PC-3 (cell line): ENCODE data around the gene NFIC. TPM values are rescaled to one million over a fixed set of nuclear protein-coding genes. Genes with fewer than 3 reads are reported as not detected.

Experiments
- ATAC-seq: fragments of 200-7000 bp; cut with Tn5 transposase; 2 replicates; pipeline ENCODE4 v1.9.1; 2020; ENCODE audit warnings: mild to moderate bottlenecking, moderate library complexity
- BruUV-seq: library from RNA; stranded (reverse); fragments of 400-500 nt; replicated peaks from 2 replicates; lab custom pipeline; 2021; lab: Mats Ljungman, UMichigan
- CTCF ChIA-PET: fragments of 300-600 bp; sonication (Branson Sonifier 250); formaldehyde crosslinking; loops from one replicate; lab custom pipeline; 2022; ENCODE audit warnings: antibody characterized with exemption; lab: Charles Lee
- POLR2A ChIA-PET: fragments of 300-600 bp; sonication (Branson Sonifier 250); formaldehyde crosslinking; loops from one replicate; lab custom pipeline; 2022; ENCODE audit warnings: antibody characterized with exemption; ENCODE audit not compliant: unreplicated experiment; lab: Charles Lee
- DNase-seq: peaks from one replicate; pipeline ENCODE4 v3.0.0-alpha.2; 2015
- H2AFZ ChIP-seq: fragments of 300-600 bp; sonication (generic); 2 replicates; pipeline ENCODE4 v1.6.0; 2016; ENCODE audit warnings: antibody characterized with exemption, low read length
- H3F3A ChIP-seq: fragments of 300-600 bp; sonication (generic); one replicate; pipeline ENCODE4 v1.6.0; 2017; ENCODE audit warnings: antibody characterized with exemption, low read length, control low read depth, mild to moderate bottlenecking; ENCODE audit not compliant: unreplicated experiment
- H3K27ac ChIP-seq: fragments of 300-600 bp; sonication (generic); 2 replicates; pipeline ENCODE4 v1.5.1; 2016; ENCODE audit warnings: mild to moderate bottlenecking, low read length
- H3K27me3 ChIP-seq: fragments of 300-600 bp; sonication (generic); 2 replicates; pipeline ENCODE4 v1.6.1; 2016; ENCODE audit warnings: low read length, mixed read lengths
- H3K36me3 ChIP-seq: fragments of 300-600 bp; sonication (generic); 2 replicates; pipeline ENCODE4 v1.6.1; 2016; ENCODE audit warnings: low read depth, mixed run types, low read length, mixed read lengths
- H3K4me1 ChIP-seq: fragments of 300-600 bp; sonication (generic); 2 replicates; pipeline ENCODE4 v1.5.1; 2016; ENCODE audit warnings: low read length; ENCODE audit not compliant: insufficient read depth
- H3K4me2 ChIP-seq: fragments of 300-600 bp; sonication (generic); 2 replicates; pipeline ENCODE4 v1.6.0; 2016; ENCODE audit warnings: low read length
- H3K4me3 ChIP-seq: fragments of 300-600 bp; sonication (generic); 2 replicates; pipeline ENCODE4 v1.5.1; 2016; ENCODE audit warnings: mild to moderate bottlenecking, low read length, mixed read lengths
- H3K79me2 ChIP-seq: fragments of 300-600 bp; sonication (generic); 2 replicates; pipeline ENCODE4 v1.6.1; 2017; ENCODE audit warnings: low read length, mixed read lengths
- H3K9ac ChIP-seq: fragments of 300-600 bp; sonication (generic); 2 replicates; pipeline ENCODE4 v1.6.0; 2016; ENCODE audit warnings: mild to moderate bottlenecking, low read length
- H3K9me2 ChIP-seq: fragments of 300-600 bp; sonication (generic); replicated peaks from 2 replicates; pipeline ENCODE4 v1.6.1; 2016; ENCODE audit warnings: mixed run types, low read length, mixed read lengths
- H3K9me3 ChIP-seq: fragments of 300-600 bp; sonication (generic); 2 replicates; pipeline ENCODE4 v1.6.1; 2016; ENCODE audit warnings: low read length, mixed read lengths
- H4K20me1 ChIP-seq: fragments of 300-600 bp; sonication (generic); 2 replicates; pipeline ENCODE4 v1.6.1; 2016; ENCODE audit warnings: low read length, mixed read lengths
- CTCF ChIP-seq: fragments of 300-600 bp; sonication (generic); conservative IDR thresholded peaks from 2 replicates; pipeline ENCODE4 v1.5.1; 2017; ENCODE audit warnings: antibody characterized with exemption, low read depth, mild to moderate bottlenecking, low read length
- EZH2 ChIP-seq: fragments of 300-600 bp; sonication (generic); IDR thresholded peaks from one replicate; pipeline ENCODE4 v1.6.1; 2017; ENCODE audit warnings: antibody characterized with exemption, mild to moderate bottlenecking, low read length; ENCODE audit not compliant: unreplicated experiment
- EZH2phosphoT487 ChIP-seq: fragments of 300-600 bp; sonication (generic); IDR thresholded peaks from 2 replicates; pipeline ENCODE4 v1.6.1; 2018; ENCODE audit warnings: mild to moderate bottlenecking, antibody characterized with exemption, low read length, borderline replicate concordance
- intact Hi-C: fragments of 100-400 bp; cut with micrococcal nuclease; formaldehyde crosslinking; loops from 2 replicates; pipeline ENCODE4 v1.9.0; 2023
- total RNA-seq: library from RNA; depleted of rRNA; stranded (reverse); fragments of >200 nt; gene quantifications from 2 replicates; pipeline ENCODE4 v1.2.3, GENCODE V29; 2014

Gene NFIC
- total RNA-seq, 1 experiment from 2014 or later: 31.7 TPM

- DNase-seq: no peak
- POLR2A ChIA-PET: no interaction called here
- no peak overlapping the region for H2AFZ ChIP-seq
- CTCF ChIA-PET: interaction anchor here (0.5 kb wide), 1 partner anchor 17 kb away, joined by 6 read pairs; no protein-coding TSS in a partner anchor
- no peaks in the 10 kb centered on the region for H4K20me1 ChIP-seq
- H3F3A ChIP-seq: no peaks in the 10 kb centered on the region
- intact Hi-C loops: no loop called here
- H3K27me3 ChIP-seq: no peaks in the 10 kb centered on the region
- BruUV-seq: no TSS peak
- no peak overlapping the region for H3K9ac ChIP-seq
- no peaks in the 10 kb centered on the region for H3K9me2 ChIP-seq
- H3K27ac ChIP-seq: no peak overlapping the region
- peaks cover 46% of the 10 kb centered on the region for H3K79me2 ChIP-seq
- H3K4me3 ChIP-seq: no peak overlapping the region
- no peak overlapping the region for H3K4me2 ChIP-seq
- ATAC-seq: no peak
- H3K4me1 ChIP-seq: peaks cover 9% of the 10 kb centered on the region
- TF ChIP-seq EZH2phosphoT487 (no peak), EZH2 (no peak)
- no peaks in the 10 kb centered on the region for H3K9me3 ChIP-seq
- H3K36me3 ChIP-seq: no peaks in the 10 kb centered on the region
Measured at GRCh38 chr19:3362217-3362906, 4.0 kb upstream of the NFIC start.

GRCh38 chr19:3363841-3364500 lies 2.4 kb upstream of the NFIC start:
- intact Hi-C loops: no loop called here
- no peak for DNase-seq
- Histone ChIP-seq H3K9me3 (no peaks in the 10 kb centered on the region), H2AFZ (no peak overlapping the region), H3K79me2 (peaks cover 62% of the 10 kb centered on the region), H3K9me2 (no peaks in the 10 kb centered on the region), H3K4me1 (peaks cover 22% of the 10 kb centered on the region), H4K20me1 (no peaks in the 10 kb centered on the region), H3K9ac (no peak overlapping the region), H3K4me3 (no peak overlapping the region), H3K4me2 (no peak overlapping the region), H3K27ac (no peak overlapping the region), H3K27me3 (no peaks in the 10 kb centered on the region), H3F3A (no peaks in the 10 kb centered on the region), H3K36me3 (no peaks in the 10 kb centered on the region)
- TF ChIP-seq CTCF: no peak
- no peak for TF ChIP-seq EZH2
- no peak for TF ChIP-seq EZH2phosphoT487
- CTCF ChIA-PET: no interaction called here
- no TSS peak for BruUV-seq
- no peak for ATAC-seq
- POLR2A ChIA-PET: no interaction called here

DNA sequence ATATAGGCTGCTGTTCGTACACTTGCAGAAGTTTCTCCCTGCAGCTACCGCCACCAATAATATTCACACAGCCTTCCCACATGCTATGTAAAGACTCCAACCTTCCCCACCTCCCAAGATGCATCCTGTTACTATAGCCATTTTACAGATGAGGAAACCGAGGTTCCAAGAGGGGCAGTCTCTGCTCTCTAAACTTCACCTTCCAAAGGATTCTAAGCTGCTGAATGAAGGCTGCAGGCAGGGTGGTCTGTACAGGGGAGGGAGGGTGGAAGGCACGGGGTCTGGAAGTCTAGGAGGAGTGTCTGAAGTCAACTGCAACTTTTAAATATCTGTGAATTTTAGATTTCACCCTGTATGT lies 1.9 kb upstream of the NFIC start:
- Histone ChIP-seq H4K20me1 (no peaks in the 10 kb centered on the region), H3K9me2 (no peaks in the 10 kb centered on the region), H3K27me3 (no peaks in the 10 kb centered on the region), H3K9me3 (no peaks in the 10 kb centered on the region), H2AFZ (no peak overlapping the region), H3K36me3 (no peaks in the 10 kb centered on the region), H3K4me1 (peaks cover 22% of the 10 kb centered on the region), H3K4me3 (no peak overlapping the region), H3K79me2 (peaks cover 67% of the 10 kb centered on the region), H3K27ac (no peak overlapping the region), H3K9ac (no peak overlapping the region), H3K4me2 (no peak overlapping the region), H3F3A (no peaks in the 10 kb centered on the region)
- POLR2A ChIA-PET: no interaction called here
- no TSS peak for BruUV-seq
- CTCF ChIA-PET: no interaction called here
- DNase-seq (no peak), ATAC-seq (no peak)
- TF ChIP-seq CTCF (no peak), EZH2 (no peak), EZH2phosphoT487 (no peak)
- intact Hi-C loops: no loop called here
